ENCODE data around the gene NOP58. TPM values are rescaled to one million over a fixed set of nuclear protein-coding genes. Genes with fewer than 3 reads are reported as not detected.

Gene NOP58
- total and polyA plus RNA-seq, 12 donors = 18.7 to 68.5 (median 23.0) TPM

DNA sequence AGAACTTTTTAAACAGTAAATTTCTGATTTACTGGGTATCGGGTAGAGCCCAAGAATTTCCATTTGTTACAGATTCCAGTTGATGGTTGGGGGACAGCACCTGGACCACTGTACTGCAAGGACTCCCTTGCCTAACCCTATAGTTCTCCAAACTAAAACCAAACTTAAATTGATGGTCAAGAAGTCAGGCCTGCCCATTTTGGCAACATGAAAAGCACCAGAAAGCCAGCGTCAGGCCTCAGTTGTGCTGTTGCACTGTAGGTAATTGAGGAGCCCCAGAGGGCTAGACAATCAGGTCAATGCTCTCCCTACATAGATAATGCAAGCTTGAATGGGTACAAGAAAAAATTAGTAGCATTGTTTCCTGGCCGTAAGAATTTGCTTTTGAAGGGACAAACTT lies 40.5 kb downstream of the NOP58 start:
- H3K9me3 ChIP-seq = no peaks in the 10 kb centered on the region
- no peak overlapping the region for H3K27ac ChIP-seq
- H3K27me3 ChIP-seq = no peaks in the 10 kb centered on the region
- intact Hi-C loops (cut with DNase I) = no loop called here
- no peaks in the 10 kb centered on the region for H3K4me1 ChIP-seq
- WGBS, 2 donors = 96 to 98% methylated on average over 3 of the region's 3 CpGs
- ATAC-seq = no peak
- peaks cover 0 to 86% (median 33%) of the 10 kb centered on the region in 9 donors for H3K36me3 ChIP-seq
- no peak for DNase-seq
- H3K4me3 ChIP-seq = no peak overlapping the region
- TF ChIP-seq, protein P1, sequence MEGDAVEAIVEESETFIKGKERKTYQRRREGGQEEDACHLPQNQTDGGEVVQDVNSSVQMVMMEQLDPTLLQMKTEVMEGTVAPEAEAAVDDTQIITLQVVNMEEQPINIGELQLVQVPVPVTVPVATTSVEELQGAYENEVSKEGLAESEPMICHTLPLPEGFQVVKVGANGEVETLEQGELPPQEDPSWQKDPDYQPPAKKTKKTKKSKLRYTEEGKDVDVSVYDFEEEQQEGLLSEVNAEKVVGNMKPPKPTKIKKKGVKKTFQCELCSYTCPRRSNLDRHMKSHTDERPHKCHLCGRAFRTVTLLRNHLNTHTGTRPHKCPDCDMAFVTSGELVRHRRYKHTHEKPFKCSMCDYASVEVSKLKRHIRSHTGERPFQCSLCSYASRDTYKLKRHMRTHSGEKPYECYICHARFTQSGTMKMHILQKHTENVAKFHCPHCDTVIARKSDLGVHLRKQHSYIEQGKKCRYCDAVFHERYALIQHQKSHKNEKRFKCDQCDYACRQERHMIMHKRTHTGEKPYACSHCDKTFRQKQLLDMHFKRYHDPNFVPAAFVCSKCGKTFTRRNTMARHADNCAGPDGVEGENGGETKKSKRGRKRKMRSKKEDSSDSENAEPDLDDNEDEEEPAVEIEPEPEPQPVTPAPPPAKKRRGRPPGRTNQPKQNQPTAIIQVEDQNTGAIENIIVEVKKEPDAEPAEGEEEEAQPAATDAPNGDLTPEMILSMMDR (IDR thresholded peaks at IDR 0.05) = no peak

DNA sequence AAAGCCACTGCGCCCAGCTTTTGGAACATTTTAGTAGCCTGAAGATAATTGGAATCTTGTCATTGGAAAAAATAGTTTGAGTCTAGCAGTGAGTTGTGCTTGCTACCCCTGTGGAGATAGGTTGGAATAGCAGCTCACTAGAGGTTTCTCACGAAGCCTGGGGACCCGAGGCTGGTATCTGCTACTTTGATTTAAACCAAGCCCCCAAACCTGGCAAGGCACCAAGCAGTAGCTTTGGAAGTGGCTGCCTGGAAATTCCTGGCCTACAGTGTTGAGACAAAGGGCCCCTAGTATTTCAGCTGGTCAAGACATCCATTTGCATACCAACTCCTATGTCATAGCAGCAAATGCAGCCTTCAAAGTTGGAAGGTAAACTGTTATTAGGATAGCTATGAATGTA lies 42.1 kb downstream of the NOP58 start:
- Histone ChIP-seq H3K4me3 (no peak overlapping the region), H3K36me3 (peaks cover 0 to 83% (median 24%) of the 10 kb centered on the region in 9 donors), H3K27me3 (no peaks in the 10 kb centered on the region), H3K4me1 (no peaks in the 10 kb centered on the region), H3K27ac (no peak overlapping the region), H3K9me3 (no peaks in the 10 kb centered on the region)
- intact Hi-C loops (cut with DNase I) = no loop called here
- TF ChIP-seq, protein P1 (IDR thresholded peaks at IDR 0.05) = no peak
- no peak for ATAC-seq
- WGBS, 2 donors = 38 to 60% methylated on average over 3 of the region's 3 CpGs
- no peak for DNase-seq

DNA sequence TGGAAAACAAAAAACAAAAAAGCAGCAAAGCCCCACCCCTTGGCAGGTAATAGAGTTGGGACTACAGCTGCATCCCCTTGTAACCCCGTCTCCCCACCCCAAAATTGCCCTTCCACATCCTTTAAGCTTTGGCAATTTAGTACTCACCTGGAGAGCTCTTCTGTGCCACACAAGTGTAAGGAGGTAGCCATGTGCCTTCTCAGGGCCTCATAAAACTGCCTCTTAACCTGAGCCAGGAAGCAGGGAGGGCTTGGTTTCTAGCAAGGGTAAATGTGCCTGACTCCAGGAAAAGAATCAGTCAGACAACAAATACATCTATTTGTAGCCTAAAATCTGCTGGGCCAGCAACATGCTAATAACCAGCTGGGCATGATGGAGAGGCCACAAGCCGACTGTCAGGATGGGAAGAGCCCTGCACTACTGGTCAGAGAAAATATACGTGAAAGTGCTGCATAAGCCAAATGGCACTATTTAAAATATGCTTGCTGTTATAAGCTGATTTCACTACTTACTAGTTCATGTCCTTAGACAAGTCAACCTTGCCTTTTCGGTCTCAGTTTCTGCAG lies 46.3 kb downstream of the NOP58 start:
- H3K27ac ChIP-seq = no peak overlapping the region
- H3K27me3 ChIP-seq = no peaks in the 10 kb centered on the region
- no peak for DNase-seq
- intact Hi-C loops (cut with DNase I) = loop anchor here in 2 of 10 donors (10.0 kb wide), 2 partner anchors 63 to 233 kb away; partner anchors contain the start of gene BMPR2 (in 1 of the 2)
- no peaks in the 10 kb centered on the region for H3K9me3 ChIP-seq
- TF ChIP-seq, protein P1 (IDR thresholded peaks at IDR 0.05) = no peak
- peaks cover 0 to 19% (median 8%) of the 10 kb centered on the region in 9 donors for H3K4me1 ChIP-seq
- peak in 1 of 8 donors; percentile 19 for ATAC-seq
- peaks cover 0 to 41% (median 0%) of the 10 kb centered on the region in 9 donors for H3K36me3 ChIP-seq
- H3K4me3 ChIP-seq = no peak overlapping the region
- WGBS, 2 donors = 86 to 95% methylated on average over 4 of the region's 4 CpGs

DNA sequence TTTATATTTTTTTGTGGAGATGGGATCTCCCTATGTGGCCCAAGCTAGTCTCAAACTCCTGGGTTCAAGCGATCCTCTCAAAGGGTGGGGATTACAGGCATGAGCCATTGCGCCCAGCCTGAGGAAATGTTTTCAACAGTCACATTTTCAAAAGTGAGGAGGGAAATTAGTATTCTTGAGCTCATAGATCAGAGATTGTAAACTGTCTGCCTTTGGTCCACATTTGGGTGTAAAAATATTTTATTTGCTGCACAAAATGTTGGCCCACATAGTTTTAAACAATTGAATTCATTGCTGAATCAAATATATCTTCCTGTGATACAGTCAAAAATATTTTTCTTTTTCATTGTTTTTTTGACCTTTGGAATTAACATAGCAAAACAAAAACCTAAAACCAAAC lies 48.6 kb downstream of the NOP58 start:
- Histone ChIP-seq H3K36me3 (peaks cover 0 to 25% (median 0%) of the 10 kb centered on the region in 9 donors), H3K4me1 (peaks cover 0 to 36% (median 19%) of the 10 kb centered on the region in 9 donors), H3K27me3 (no peaks in the 10 kb centered on the region), H3K9me3 (no peaks in the 10 kb centered on the region), H3K4me3 (no peak overlapping the region), H3K27ac (no peak overlapping the region)
- intact Hi-C loops (cut with DNase I) = loop anchor here in 2 of 10 donors (10.0 kb wide), 2 partner anchors 61 to 231 kb away; partner anchors contain the start of gene BMPR2 (in 1 of the 2)
- 92 to 94% methylated on average over 2 of the region's 2 CpGs for WGBS, 2 donors
- no peak for ATAC-seq
- TF ChIP-seq, protein P1 (IDR thresholded peaks at IDR 0.05) = no peak
- no peak for DNase-seq

Data from heart right ventricle (tissue), 16 donors.